ENCODE results near the gene RHPN2. TPM values are rescaled to one million over a fixed set of nuclear protein-coding genes. Genes with fewer than 3 reads are reported as not detected.
A peak's percentile ranks its signal among the peaks of the same experiment; 100 is the strongest.
"Not testable (repeated sequence)": the region's sequence is repeated elsewhere in the genome, so short reads cannot be mapped to it uniquely, and the experiment has no call there.

The RHPN2 gene
- polyA plus RNA-seq, 1 donor = 0.84 TPM

GRCh38 chr19:33026602-33027001 lies 38.1 kb downstream of the RHPN2 start:
- DNase-seq = not testable (repeated sequence)

GRCh38 chr19:33025468-33026238 lies 39.0 kb downstream of the RHPN2 start:
- DNase-seq = not testable (repeated sequence)

GRCh38 chr19:33024398-33024797 lies 40.3 kb downstream of the RHPN2 start:
- no peak for DNase-seq

- no peak for DNase-seq
These were observed 42.1 kb downstream of the RHPN2 start for GRCh38 chr19:33022472-33023116.

- not testable (repeated sequence) for DNase-seq
These were observed 53.8 kb downstream of the RHPN2 start for GRCh38 chr19:33010891-33011290.

GRCh38 chr19:33008738-33009137 lies 56.0 kb downstream of the RHPN2 start:
- no peak for DNase-seq

GRCh38 chr19:33005440-33005839 lies 59.2 kb downstream of the RHPN2 start:
- DNase-seq = no peak

- not testable (repeated sequence) for DNase-seq
These were observed 61.2 kb downstream of the RHPN2 start for GRCh38 chr19:33003424-33004024.

- DNase-seq = not testable (repeated sequence)
These were observed 62.4 kb downstream of the RHPN2 start for GRCh38 chr19:33002126-33002865.

GRCh38 chr19:33000910-33001309 lies 63.8 kb downstream of the RHPN2 start:
- DNase-seq = no peak

- DNase-seq = no peak
These were observed 64.2 kb downstream of the RHPN2 start for GRCh38 chr19:33000510-33000909.

- no peak for DNase-seq
These were observed 66.0 kb downstream of the RHPN2 start for GRCh38 chr19:32998722-32999121.

- DNase-seq = no peak
These were observed 66.9 kb downstream of the RHPN2 start for GRCh38 chr19:32997716-32998355.

GRCh38 chr19:32997061-32997464 lies 67.6 kb downstream of the RHPN2 start:
- DNase-seq = not testable (repeated sequence)

- DNase-seq = not testable (repeated sequence)
These were observed 68.7 kb downstream of the RHPN2 start for GRCh38 chr19:32995966-32996365.

GRCh38 chr19:32988724-32989123 lies 76.0 kb downstream of the RHPN2 start:
- DNase-seq = no peak

GRCh38 chr19:32988254-32988653 lies 76.4 kb downstream of the RHPN2 start:
- not testable (repeated sequence) for DNase-seq

- not testable (repeated sequence) for DNase-seq
These were observed 82.2 kb downstream of the RHPN2 start for GRCh38 chr19:32982488-32982887.

- DNase-seq = not testable (repeated sequence)
These were observed 84.9 kb downstream of the RHPN2 start for GRCh38 chr19:32979807-32980206.

- DNase-seq = not testable (repeated sequence)
These were observed 86.9 kb downstream of the RHPN2 start for GRCh38 chr19:32977813-32978212.

- DNase-seq = no peak
These were observed 87.4 kb downstream of the RHPN2 start for GRCh38 chr19:32977280-32977679.

GRCh38 chr19:32976223-32976805 lies 88.4 kb downstream of the RHPN2 start:
- peak; percentile 24 for DNase-seq

Data from hindlimb muscle (tissue), 1 donor.